Common myeloid progenitor, CD34-positive (primary cell): Measurements from ENCODE around the gene ZBTB8OS.

ENCODE experiments used
- CTCF ChIA-PET: fragments of 350-600 bp; sonication (Branson Sonifier 250); formaldehyde crosslinking; loops from one replicate; lab custom pipeline; 2021; ENCODE audit warnings: antibody characterized with exemption; lab: Charles Lee
- POLR2A ChIA-PET: fragments of 350-600 bp; sonication (Branson Sonifier 250); formaldehyde crosslinking; loops from one replicate; lab custom pipeline; 2021; ENCODE audit warnings: antibody characterized with exemption; lab: Charles Lee
- DNase-seq, 3 donors: peaks; one replicate each; pipeline versions ENCODE4 v3.0.0 to v3.0.0-alpha.2; 2013
- H3K27ac ChIP-seq, 2 experiments: 1 replicate in 1 of 2; 2 replicates in 1 of 2; pipeline ENCODE4 v1.7.0; 2013; ENCODE audit warnings: inconsistent platforms in 2 of 2, low read length in 2 of 2, mild to moderate bottlenecking in 2 of 2, low read depth in 1 of 2, moderate library complexity in 1 of 2; ENCODE audit not compliant: severe bottlenecking in 2 of 2, insufficient read depth in 1 of 2, poor library complexity in 1 of 2
- H3K27me3 ChIP-seq, 5 experiments: replicated peaks in 2 of 5; 1 replicate in 3 of 5; 2 replicates in 2 of 5; pipeline versions ENCODE4 v1.6.1 to v1.7.0; 2013; ENCODE audit warnings: low read length in 4 of 5, mild to moderate bottlenecking in 2 of 5, moderate library complexity in 2 of 5, inconsistent platforms in 1 of 5; ENCODE audit not compliant: insufficient read depth in 5 of 5, control insufficient read depth in 4 of 5
- H3K36me3 ChIP-seq, 4 experiments: 1 replicate in 2 of 4; 2 replicates in 2 of 4; pipeline versions ENCODE4 v1.6.1 to v1.7.0; 2013; ENCODE audit warnings: low read length in 3 of 4, control low read depth in 1 of 4, mild to moderate bottlenecking in 1 of 4; ENCODE audit not compliant: control insufficient read depth in 4 of 4, insufficient read depth in 4 of 4
- H3K4me1 ChIP-seq, 4 experiments: 1 replicate in 3 of 4; 2 replicates in 1 of 4; pipeline versions ENCODE4 v1.6.1 to v1.7.1; 2013; ENCODE audit warnings: low read length in 3 of 4, mild to moderate bottlenecking in 3 of 4, control low read depth in 1 of 4, inconsistent platforms in 1 of 4, moderate library complexity in 1 of 4; ENCODE audit not compliant: control insufficient read depth in 4 of 4, insufficient read depth in 4 of 4; ENCODE audit errors: control extremely low read depth in 1 of 4
- H3K4me3 ChIP-seq, 7 experiments: 1 replicate in 4 of 7; 2 replicates in 3 of 7; pipeline versions ENCODE4 v1.5.1 to v1.7.0; 2013; ENCODE audit warnings: mild to moderate bottlenecking in 7 of 7, low read length in 6 of 7, moderate library complexity in 6 of 7, inconsistent platforms in 2 of 7, low read depth in 2 of 7, control low read depth in 1 of 7; ENCODE audit not compliant: insufficient read depth in 4 of 7, control insufficient read depth in 1 of 7; ENCODE audit errors: extremely low read depth in 1 of 7
- H3K9me3 ChIP-seq, 5 experiments: 1 replicate in 4 of 5; 2 replicates in 1 of 5; pipeline versions ENCODE4 v1.6.1 to v1.7.1; 2013; ENCODE audit warnings: low read length in 4 of 5, mild to moderate bottlenecking in 2 of 5, inconsistent platforms in 1 of 5, low read depth in 1 of 5, moderate library complexity in 1 of 5; ENCODE audit not compliant: control insufficient read depth in 4 of 5, insufficient read depth in 2 of 5; ENCODE audit errors: control extremely low read depth in 1 of 5
- WGBS: methylation state at CpG from one replicate; pipeline ENCODE4 v1.1.5; 2013; ENCODE audit not compliant: insufficient coverage; 5-methylcytosine and 5-hydroxymethylcytosine counted together

Gene ZBTB8OS

DNA sequence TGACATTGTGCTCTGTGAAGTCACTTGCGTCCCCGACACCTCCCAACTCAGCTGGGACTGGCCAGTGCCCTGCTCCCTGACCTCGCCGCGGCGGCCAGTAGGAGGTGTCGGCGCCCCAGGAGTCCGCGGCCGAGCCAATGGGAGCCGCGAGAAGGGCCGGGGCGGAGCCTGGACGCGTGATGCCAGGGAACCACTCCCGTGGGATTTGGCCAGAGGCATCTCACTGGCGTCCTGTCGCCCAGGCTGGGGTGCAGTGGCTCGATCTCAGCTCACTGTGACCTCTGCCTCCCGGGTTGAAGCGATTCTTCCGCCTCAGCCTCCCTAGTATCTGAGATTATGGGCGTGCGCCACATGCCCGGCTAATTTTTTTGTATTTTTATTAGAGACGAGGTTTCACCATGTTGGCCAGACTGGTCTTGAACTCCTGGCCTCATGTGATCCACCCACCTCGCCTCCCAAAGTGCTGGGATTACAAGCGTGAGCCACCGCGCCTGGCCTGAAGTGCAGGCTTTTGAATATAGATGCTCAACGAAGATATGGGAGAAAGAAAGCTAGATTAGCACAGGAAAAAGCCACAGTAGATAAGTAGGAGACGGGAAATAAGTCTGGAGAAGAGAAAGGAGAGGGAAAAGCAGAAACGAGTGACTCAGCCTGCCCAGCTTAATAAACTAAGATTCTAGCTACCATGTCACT is 38.0 kb downstream of the ZBTB8OS start:
- no peaks in the 10 kb centered on the region for H3K27me3 ChIP-seq
- CTCF ChIA-PET = interaction anchor here (0.6 to 2.0 kb wide), 5 partner anchors 8 to 213 kb away, joined by 3 to 6 read pairs (median 3); no protein-coding TSS in a partner anchor
- peak overlapping the region; percentile 40 to 86 (median 62) for H3K4me3 ChIP-seq
- peaks cover 0 to 9% (median 7%) of the 10 kb centered on the region in 4 experiments for H3K4me1 ChIP-seq
- H3K27ac ChIP-seq = no peak overlapping the region
- POLR2A ChIA-PET = no interaction called here
- no peaks in the 10 kb centered on the region for H3K9me3 ChIP-seq
- peak in 2 of 3 donors; percentile 51 to 55 for DNase-seq
- H3K36me3 ChIP-seq = no peaks in the 10 kb centered on the region
- WGBS = 1% methylated on average over 30 of the region's 35 CpGs

DNA sequence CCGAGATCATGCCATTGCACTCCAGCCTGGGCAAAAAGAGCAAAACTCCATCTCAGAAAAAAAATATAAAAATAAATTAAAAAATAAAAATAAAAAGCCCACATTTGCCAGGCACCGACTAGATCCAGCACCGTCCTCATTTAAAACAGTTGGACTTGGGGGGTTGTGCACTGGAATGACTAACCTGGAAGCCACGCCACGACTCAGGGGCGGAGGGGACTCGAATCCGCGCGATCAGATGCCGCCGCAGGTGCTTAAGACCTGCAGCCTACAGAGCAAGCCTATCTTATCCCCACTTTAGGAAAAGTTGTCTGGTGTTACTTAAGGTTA is 38.5 kb downstream of the ZBTB8OS start:
- ChIA-PET POLR2A (no interaction called here), CTCF (interaction anchor here (0.9 to 2.0 kb wide), 4 partner anchors 8 to 212 kb away, joined by 3 to 6 read pairs (median 4); no protein-coding TSS in a partner anchor)
- 3% methylated on average over 10 of the region's 12 CpGs for WGBS
- peak in 1 of 3 donors; percentile 58 for DNase-seq
- peak overlapping the region; percentile 40 to 86 (median 62) for H3K4me3 ChIP-seq
- peaks cover 0 to 9% (median 7%) of the 10 kb centered on the region in 4 experiments for H3K4me1 ChIP-seq
- H3K9me3 ChIP-seq = no peaks in the 10 kb centered on the region
- H3K27me3 ChIP-seq = no peaks in the 10 kb centered on the region
- H3K36me3 ChIP-seq = peaks cover 0 to 2% (median 0%) of the 10 kb centered on the region in 4 experiments
- H3K27ac ChIP-seq = no peak overlapping the region

DNA sequence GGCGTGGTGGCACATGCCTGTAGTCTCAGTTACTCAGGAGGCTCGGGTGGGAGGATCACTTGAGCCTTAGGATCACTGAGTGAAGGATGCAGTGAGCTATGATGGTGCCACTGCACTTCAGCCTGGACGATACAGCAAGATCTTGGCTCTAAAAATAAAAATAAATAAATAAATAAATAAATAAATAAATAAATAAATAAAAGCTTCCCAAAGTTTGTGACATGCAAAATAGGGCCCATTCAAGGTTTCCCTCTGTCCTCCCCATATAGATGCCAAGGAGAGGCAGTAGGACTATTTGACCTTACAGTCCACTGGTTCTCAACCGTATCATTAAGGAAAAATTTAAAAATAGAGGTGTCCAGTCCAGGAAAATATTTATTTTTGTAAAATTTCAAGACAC is 41.2 kb downstream of the ZBTB8OS start:
- no peak for DNase-seq
- POLR2A ChIA-PET = no interaction called here

DNA sequence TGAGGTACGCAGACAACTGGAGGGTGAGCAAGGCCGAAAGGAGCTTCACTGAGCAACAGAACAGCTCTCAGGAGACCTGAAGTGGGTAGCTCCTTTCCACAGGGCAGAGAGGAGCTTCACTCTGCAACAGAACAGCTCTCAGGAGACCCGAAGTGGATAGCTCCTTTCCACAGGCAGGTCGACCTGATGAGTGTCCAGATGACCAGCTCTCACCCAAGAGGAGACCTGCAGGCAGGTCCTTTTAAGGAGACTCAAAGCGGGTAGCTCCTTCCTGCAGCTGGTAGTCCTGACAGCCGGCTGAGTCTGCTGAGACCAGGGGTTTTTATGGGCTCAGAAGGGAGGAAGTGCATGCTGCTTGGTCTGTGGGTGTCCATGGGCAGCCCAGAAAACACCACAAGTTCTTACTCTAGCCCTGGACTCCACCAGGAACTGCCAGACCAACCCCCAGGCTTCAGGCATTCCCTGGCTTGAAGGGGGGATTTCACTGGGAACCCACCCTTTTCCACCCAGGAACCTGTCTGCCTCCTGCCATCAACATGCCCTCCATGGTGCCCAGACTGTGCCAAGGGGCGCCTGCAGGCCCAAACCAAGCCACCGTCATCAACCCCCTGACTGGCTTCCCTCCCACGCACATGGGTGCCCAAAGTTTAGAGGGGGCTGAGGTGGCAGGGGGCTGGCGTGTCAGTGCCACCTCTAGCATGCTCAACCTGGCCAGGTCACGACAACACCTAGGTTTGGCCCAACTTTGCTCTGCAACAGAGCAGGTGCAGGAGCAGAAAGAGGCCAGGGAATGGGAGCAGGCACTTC is 43.6 kb downstream of the ZBTB8OS start:
- Histone ChIP-seq H3K9me3 (no peaks in the 10 kb centered on the region), H3K27me3 (no peaks in the 10 kb centered on the region), H3K36me3 (peaks cover 3 to 18% (median 5%) of the 10 kb centered on the region in 4 experiments), H3K27ac (no peak overlapping the region), H3K4me3 (no peak overlapping the region), H3K4me1 (peaks cover 0 to 2% (median 0%) of the 10 kb centered on the region in 4 experiments)
- WGBS = 96% methylated on average over 10 of the region's 11 CpGs
- no peak for DNase-seq
- ChIA-PET POLR2A (no interaction called here), CTCF (interaction anchor here (0.8 to 1.5 kb wide), 4 partner anchors 11 to 87 kb away, joined by 3 to 4 read pairs (median 3); no protein-coding TSS in a partner anchor)

More for the DNA sequence above, 41.2 kb downstream of the ZBTB8OS start:
- Histone ChIP-seq H3K27me3 (no peaks in the 10 kb centered on the region), H3K27ac (no peak overlapping the region), H3K4me3 (no peak overlapping the region), H3K4me1 (peaks cover 0 to 10% (median 8%) of the 10 kb centered on the region in 4 experiments), H3K9me3 (no peaks in the 10 kb centered on the region), H3K36me3 (peaks cover 0 to 15% (median 2%) of the 10 kb centered on the region in 4 experiments)
- CTCF ChIA-PET = interaction anchor here (1.4 to 1.7 kb wide), 3 partner anchors 12 to 91 kb away, joined by 4 read pairs; no protein-coding TSS in a partner anchor
- WGBS = 95% methylated on average over 2 of the region's 4 CpGs

DNA sequence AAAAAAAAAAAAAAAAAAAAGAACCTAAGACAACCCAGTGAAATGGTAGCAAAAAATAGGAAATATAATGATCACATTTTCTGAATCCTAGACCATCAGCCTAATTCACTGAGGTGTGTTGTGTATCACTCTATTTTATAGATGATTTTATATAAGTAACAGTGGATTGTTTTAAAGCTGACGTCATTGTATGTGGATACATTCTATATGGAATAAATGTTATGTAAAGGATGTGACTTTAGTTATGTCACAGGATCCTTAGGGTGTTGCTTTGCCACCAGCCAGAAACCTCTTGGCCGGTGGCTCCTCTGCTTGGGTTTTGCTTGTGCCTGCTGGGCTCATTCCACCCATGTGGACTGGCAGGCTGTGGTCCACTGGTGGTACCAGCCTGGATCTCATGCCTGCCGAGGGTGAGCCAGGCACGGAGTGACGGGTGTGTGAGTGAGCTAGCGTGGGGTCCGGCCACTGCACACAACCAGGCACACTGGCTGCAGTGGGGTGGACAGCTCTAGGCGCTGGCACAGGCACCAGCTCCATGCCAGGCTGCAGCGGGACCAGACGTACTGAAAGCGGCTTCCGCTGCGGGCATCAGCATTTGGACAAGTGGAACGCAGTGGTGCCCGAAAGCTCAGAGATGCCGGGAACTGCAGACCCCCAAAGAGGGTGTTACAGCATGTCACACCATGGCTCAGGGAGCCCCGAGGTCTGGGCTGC is 44.5 kb downstream of the ZBTB8OS start:
- CTCF ChIA-PET = no interaction called here
- Histone ChIP-seq H3K9me3 (no peaks in the 10 kb centered on the region), H3K4me1 (peaks cover 0 to 2% (median 0%) of the 10 kb centered on the region in 4 experiments), H3K27me3 (no peaks in the 10 kb centered on the region), H3K36me3 (peaks cover 3 to 24% (median 7%) of the 10 kb centered on the region in 4 experiments), H3K4me3 (no peak overlapping the region), H3K27ac (no peak overlapping the region)
- POLR2A ChIA-PET = no interaction called here
- WGBS = 96% methylated on average over 17 of the region's 17 CpGs
- DNase-seq = no peak

DNA sequence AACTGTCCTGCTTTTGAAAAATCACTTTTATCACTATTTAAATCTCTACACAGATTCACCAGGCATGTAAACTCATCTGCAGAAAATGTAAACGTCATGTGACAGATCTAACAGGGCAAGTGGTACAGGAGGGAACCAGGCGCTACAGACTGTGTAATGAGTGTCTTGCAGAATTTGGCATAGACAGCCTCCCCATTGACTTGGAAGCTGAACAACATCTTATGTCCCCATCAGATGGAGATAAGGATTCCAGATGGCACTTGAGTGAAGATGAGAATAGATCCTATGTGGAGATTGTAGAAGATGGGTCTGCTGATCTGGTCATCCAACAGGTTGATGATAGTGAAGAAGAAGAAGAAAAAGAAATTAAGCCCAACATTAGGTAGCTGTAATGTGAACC is 50.3 kb downstream of the ZBTB8OS start:
- Histone ChIP-seq H3K27ac (no peak overlapping the region), H3K36me3 (peaks cover 14 to 49% (median 21%) of the 10 kb centered on the region in 4 experiments), H3K4me1 (no peaks in the 10 kb centered on the region), H3K4me3 (no peak overlapping the region), H3K9me3 (no peaks in the 10 kb centered on the region), H3K27me3 (no peaks in the 10 kb centered on the region)
- POLR2A ChIA-PET = no interaction called here
- no peak for DNase-seq
- WGBS = no CpG with 5 or more reads among the region's 2 CpGs
- CTCF ChIA-PET = interaction anchor here (2.0 kb wide), 1 partner anchor 25 kb away, joined by 5 read pairs; no protein-coding TSS in a partner anchor
